Gastroesophageal sphincter (tissue), 4 donors: ENCODE results near the gene STEAP1B. TPM values are rescaled to one million over a fixed set of nuclear protein-coding genes. Genes with fewer than 3 reads are reported as not detected.
A peak's percentile ranks its signal among the peaks of the same experiment; 100 is the strongest.
"Not testable (repeated sequence)": the region's sequence is repeated elsewhere in the genome, so short reads cannot be mapped to it uniquely, and the experiment has no call there.

Source experiments
- ATAC-seq: fragments of 150-250 bp; one replicate; pipeline ENCODE4 v1.9.1; 2016; ENCODE audit warnings: mild to moderate bottlenecking, moderate library complexity
- H3K27ac ChIP-seq, 4 donors: fragments of 200-600 bp; sonication (generic) in 3 of 4; 1 replicate in 3 of 4; 2 replicates in 1 of 4; pipeline ENCODE4 v1.5.1; 2016 to 2019
- H3K27me3 ChIP-seq: fragments of 200-600 bp; sonication (generic); one replicate; pipeline ENCODE4 v1.5.1; 2019
- H3K36me3 ChIP-seq, 2 donors: fragments of 200-600 bp; sonication (generic); one replicate each; pipeline ENCODE4 v1.5.1; 2019; ENCODE audit warnings: control low read depth in 1 of 2
- H3K4me1 ChIP-seq, 3 donors: fragments of 200-600 bp; sonication (generic); 1 replicate in 2 of 3; 2 replicates in 1 of 3; pipeline ENCODE4 v1.5.1; 2016 to 2019; ENCODE audit warnings: control low read depth in 2 of 3
- H3K4me3 ChIP-seq, 2 donors: fragments of 200-600 bp; sonication (generic); one replicate each; pipeline ENCODE4 v1.5.1; 2019; ENCODE audit warnings: mild to moderate bottlenecking in 1 of 2, moderate library complexity in 1 of 2
- H3K9me3 ChIP-seq, 3 donors: fragments of 200-600 bp; sonication (generic); one replicate each; pipeline ENCODE4 v1.5.1; 2017 to 2019; ENCODE audit warnings: control low read depth in 2 of 3
- EP300 ChIP-seq: sonication (generic); formaldehyde crosslinking; IDR thresholded peaks from one replicate; pipeline ENCODE4 v1.6.1; 2017; ENCODE audit warnings: antibody characterized with exemption, mild to moderate bottlenecking
- POLR2A ChIP-seq, 2 donors: fragments of 450-650 bp; IDR thresholded peaks; one replicate each; pipeline ENCODE4 v1.6.1; 2017; ENCODE audit warnings: antibody characterized with exemption in 2 of 2, mild to moderate bottlenecking in 2 of 2, moderate library complexity in 1 of 2
- POLR2AphosphoS5 ChIP-seq: sonication (generic); formaldehyde crosslinking; IDR thresholded peaks from one replicate; pipeline ENCODE4 v1.6.1; 2017; ENCODE audit warnings: antibody characterized with exemption
- WGBS, 2 donors: methylation state at CpG; one replicate each; pipeline ENCODE4 v1.1.5; 2018; ENCODE audit warnings: low coverage in 1 of 2; 5-methylcytosine and 5-hydroxymethylcytosine counted together
- total RNA-seq, 4 donors: library from RNA; depleted of rRNA; stranded (reverse); fragments of >200 nt; gene quantifications; one replicate each; pipeline ENCODE4 v1.1.0, GENCODE V29; 2016
- TF ChIP-seq, protein P1 (sequence below), 4 experiments: fragments of 200-600 bp in 2 of 4; fragments of 450-650 bp in 2 of 4; sonication (generic) in 1 of 4; IDR thresholded peaks; one replicate each; pipeline ENCODE4 v1.5.1; 2017 to 2019; ENCODE audit warnings: antibody characterized with exemption in 4 of 4, mild to moderate bottlenecking in 2 of 4, moderate library complexity in 2 of 4

STEAP1B gene
- total RNA-seq, 4 donors from 2014 or later: 0.66 to 2.8 (median 0.67) TPM; not detected in 1

GRCh38 chr7:22499044-22499443 lies 944 bp downstream of the STEAP1B start:
- WGBS, 2 donors: 89 to 90% methylated on average over 5 of the region's 5 CpGs
- no peaks in the 10 kb centered on the region for H3K9me3 ChIP-seq
- TF ChIP-seq, protein P1, sequence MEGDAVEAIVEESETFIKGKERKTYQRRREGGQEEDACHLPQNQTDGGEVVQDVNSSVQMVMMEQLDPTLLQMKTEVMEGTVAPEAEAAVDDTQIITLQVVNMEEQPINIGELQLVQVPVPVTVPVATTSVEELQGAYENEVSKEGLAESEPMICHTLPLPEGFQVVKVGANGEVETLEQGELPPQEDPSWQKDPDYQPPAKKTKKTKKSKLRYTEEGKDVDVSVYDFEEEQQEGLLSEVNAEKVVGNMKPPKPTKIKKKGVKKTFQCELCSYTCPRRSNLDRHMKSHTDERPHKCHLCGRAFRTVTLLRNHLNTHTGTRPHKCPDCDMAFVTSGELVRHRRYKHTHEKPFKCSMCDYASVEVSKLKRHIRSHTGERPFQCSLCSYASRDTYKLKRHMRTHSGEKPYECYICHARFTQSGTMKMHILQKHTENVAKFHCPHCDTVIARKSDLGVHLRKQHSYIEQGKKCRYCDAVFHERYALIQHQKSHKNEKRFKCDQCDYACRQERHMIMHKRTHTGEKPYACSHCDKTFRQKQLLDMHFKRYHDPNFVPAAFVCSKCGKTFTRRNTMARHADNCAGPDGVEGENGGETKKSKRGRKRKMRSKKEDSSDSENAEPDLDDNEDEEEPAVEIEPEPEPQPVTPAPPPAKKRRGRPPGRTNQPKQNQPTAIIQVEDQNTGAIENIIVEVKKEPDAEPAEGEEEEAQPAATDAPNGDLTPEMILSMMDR (IDR thresholded peaks at IDR 0.05): no peak
- TF ChIP-seq POLR2AphosphoS5 (no peak), EP300 (no peak), POLR2A (IDR thresholded peaks at IDR 0.05) (no peak)

DNA sequence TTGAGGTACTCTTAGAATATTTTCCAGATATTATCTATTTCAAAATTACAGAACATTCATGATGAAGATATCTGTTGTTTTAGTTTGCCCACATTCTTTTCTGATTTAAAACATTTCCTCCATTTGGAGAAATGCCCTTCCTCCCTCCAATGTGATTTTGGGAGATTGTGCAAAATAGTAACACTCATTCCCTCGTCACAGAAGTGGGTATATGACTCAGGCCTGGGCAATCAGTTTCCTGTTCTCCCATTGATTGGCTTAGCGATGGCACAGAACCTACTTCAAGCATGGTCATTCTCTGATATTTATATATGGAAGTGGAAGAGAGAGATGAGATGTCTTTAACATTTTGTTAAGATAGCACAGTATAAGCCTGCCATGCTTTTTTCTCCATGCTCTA lies 3.1 kb downstream of the STEAP1B start:
- H3K27me3 ChIP-seq: not testable (repeated sequence)

More at GRCh38 chr7:22499044-22499443, 944 bp downstream of the STEAP1B start:
- H3K27me3 ChIP-seq: peaks cover 16% of the 10 kb centered on the region
- H3K4me1 ChIP-seq: peaks cover 0 to 7% (median 0%) of the 10 kb centered on the region in 3 donors
- no peak for ATAC-seq
- H3K36me3 ChIP-seq: no peaks in the 10 kb centered on the region
- H3K27ac ChIP-seq: no peak overlapping the region
- no peak overlapping the region for H3K4me3 ChIP-seq

GRCh38 chr7:22496296-22496888 lies 3.6 kb downstream of the STEAP1B start:
- not testable (repeated sequence) for ATAC-seq, H3K36me3 ChIP-seq, H3K27ac ChIP-seq, H3K27me3 ChIP-seq, H3K9me3 ChIP-seq, H3K4me3 ChIP-seq, H3K4me1 ChIP-seq
- WGBS, 2 donors: 83 to 90% methylated on average over 6 of the region's 6 CpGs

More for the DNA sequence above, 3.1 kb downstream of the STEAP1B start:
- H3K27ac ChIP-seq, H3K9me3 ChIP-seq, ATAC-seq, H3K4me3 ChIP-seq, H3K36me3 ChIP-seq, H3K4me1 ChIP-seq: not testable (repeated sequence)
- 50 to 88% methylated on average over 1 of the region's 2 CpGs for WGBS, 2 donors

DNA sequence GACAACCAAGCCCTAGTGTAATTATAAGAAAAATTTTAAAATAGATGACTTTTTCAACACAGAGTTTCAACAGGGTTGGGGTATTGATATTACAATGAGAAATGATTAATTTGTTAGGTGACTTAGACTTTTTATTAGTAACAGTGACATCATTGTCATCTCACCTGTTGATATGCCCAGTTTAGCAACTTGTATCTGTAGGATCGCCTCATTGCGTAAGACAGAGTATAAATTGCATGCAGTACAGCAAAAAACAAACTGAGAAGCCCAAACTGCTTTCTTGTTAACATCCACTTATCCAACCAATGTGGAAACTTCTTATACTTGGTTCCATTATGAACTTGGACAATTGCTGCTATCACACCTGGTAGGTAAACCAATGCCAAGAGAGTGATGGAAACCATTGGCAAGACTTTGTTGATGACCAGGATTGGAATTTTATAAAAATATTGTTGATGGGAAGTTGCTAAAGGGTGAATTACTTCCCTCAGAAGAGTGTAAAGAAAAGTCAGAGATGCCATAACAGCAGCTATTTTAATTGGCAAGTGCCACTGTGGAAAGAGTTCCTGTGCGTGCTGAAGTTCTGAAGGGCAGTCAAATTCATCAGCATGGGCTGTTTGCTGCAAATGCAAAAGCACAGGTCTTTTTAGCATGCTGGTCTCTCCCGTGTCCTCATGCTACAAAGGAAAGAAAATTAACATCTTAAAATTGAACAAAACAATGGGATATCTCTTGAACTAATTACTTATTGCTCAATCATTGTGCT lies 6.6 kb downstream of the STEAP1B start:
- not testable (repeated sequence) for H3K27ac ChIP-seq, H3K9me3 ChIP-seq, ATAC-seq, H3K27me3 ChIP-seq, H3K36me3 ChIP-seq, H3K4me1 ChIP-seq, H3K4me3 ChIP-seq
- 86 to 94% methylated on average over 2 to 4 of the region's 4 CpGs for WGBS, 2 donors

GRCh38 chr7:22488643-22489462 lies 11.1 kb downstream of the STEAP1B start:
- Histone ChIP-seq H3K4me1 (peaks cover 0 to 6% (median 0%) of the 10 kb centered on the region in 3 donors), H3K36me3 (no peaks in the 10 kb centered on the region), H3K9me3 (no peaks in the 10 kb centered on the region), H3K27ac (no peak overlapping the region), H3K4me3 (no peak overlapping the region), H3K27me3 (peaks cover 10% of the 10 kb centered on the region)
- peak; percentile 62 for ATAC-seq
- TF ChIP-seq, protein P1 (IDR thresholded peaks at IDR 0.05): peak; percentile 85 to 91 (median 90)
- TF ChIP-seq POLR2A (IDR thresholded peaks at IDR 0.05) (no peak), EP300 (no peak), POLR2AphosphoS5 (no peak)
- 3 to 33% methylated on average over 3 to 7 of the region's 10 CpGs for WGBS, 2 donors

DNA sequence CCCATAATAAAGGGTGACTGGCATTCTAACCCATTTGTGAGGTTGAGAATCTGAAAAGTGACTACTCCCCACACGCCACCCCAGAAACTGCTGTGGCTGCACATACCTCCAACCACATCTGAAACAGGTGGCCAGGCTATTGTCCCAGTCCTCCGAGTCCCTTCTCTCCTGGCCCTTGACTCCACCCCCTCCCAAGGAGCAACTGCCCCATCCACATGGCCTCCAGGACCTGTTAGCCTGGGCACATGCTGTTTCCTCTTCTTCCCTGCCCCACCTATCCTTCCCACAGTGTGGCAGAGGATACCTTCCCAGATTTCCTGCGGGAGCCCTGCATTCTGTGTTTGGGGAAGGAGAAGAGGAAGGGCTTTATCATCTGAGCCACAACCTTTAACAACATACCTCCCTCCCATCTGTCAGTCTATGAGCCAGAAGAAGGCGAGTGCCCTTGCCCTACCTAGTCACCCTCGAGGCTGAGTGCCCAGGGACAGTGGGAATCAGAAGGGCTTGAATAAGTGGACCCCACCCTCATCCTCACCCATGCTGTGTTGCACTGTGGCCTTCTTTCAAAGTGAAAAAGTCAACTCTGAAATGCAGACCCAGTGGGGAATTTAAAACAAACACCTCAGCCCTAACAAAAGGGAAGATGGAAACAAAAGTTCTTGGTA lies 11.9 kb downstream of the STEAP1B start:
- H3K9me3 ChIP-seq: no peaks in the 10 kb centered on the region
- WGBS, 2 donors: 67 to 95% methylated on average over 1 to 2 of the region's 5 CpGs
- ATAC-seq: no peak

More for the DNA sequence above, 11.9 kb downstream of the STEAP1B start:
- H3K27ac ChIP-seq: no peak overlapping the region
- no peaks in the 10 kb centered on the region for H3K36me3 ChIP-seq
- TF ChIP-seq POLR2A (IDR thresholded peaks at IDR 0.05): no peak
- TF ChIP-seq, protein P1 (IDR thresholded peaks at IDR 0.05): no peak
- no peak for TF ChIP-seq POLR2AphosphoS5
- TF ChIP-seq EP300: no peak
- no peak overlapping the region for H3K4me3 ChIP-seq
- H3K27me3 ChIP-seq: peaks cover 10% of the 10 kb centered on the region
- peaks cover 0 to 6% (median 0%) of the 10 kb centered on the region in 3 donors for H3K4me1 ChIP-seq
